ENCODE data around the gene SPPL2A.
A peak's percentile ranks its signal among the peaks of the same experiment; 100 is the strongest.
"Not testable (repeated sequence)": the region's sequence is repeated elsewhere in the genome, so short reads cannot be mapped to it uniquely, and the experiment has no call there.

The SPPL2A gene

DNA sequence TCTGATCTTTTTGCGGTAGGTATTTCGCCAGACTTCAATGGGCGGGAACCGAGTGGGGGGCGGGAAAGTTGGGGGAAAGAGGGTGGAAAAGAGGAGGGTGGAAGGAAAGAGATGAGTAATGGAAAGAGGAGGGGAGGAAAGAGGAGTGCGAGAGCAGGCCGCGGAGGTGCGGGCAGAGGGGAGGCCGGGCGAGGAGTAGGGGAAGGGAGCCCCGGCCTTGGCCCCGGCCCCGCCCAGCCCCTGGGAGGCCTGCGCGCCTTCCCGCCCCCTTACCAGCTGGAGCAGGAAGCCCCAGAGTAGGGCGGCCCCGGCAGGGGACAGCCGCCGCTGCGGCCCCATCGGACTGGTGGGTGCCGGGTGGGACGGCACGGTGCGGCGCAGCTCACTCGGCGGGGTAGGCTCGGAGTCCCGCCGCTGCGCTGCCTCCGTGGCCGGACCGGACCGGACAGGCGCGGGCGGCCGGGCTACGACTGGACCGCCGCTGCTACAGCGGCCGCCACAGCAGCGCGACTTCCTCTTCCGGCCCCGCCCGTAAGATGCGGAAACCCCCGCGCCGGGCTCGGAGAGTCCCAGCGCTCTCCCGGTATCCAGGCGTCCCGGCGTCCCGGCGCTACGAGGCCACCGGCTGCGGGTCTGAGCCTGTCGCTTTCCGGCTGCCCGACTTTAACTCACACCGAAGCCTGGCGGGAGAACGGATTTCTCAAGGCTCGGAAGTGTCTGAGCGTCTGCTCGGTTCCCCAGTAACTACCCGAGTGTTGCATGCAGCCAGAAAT, at the start of gene SPPL2A:
SPPL2A (minus strand) TSS at position 512 of the 773 bp plus-strand sequence; CDS start at position 339, 173 bp downstream.
- DNase-seq (ENCODE audit: low read depth in 2 of 2): peak; percentile 78

DNA sequence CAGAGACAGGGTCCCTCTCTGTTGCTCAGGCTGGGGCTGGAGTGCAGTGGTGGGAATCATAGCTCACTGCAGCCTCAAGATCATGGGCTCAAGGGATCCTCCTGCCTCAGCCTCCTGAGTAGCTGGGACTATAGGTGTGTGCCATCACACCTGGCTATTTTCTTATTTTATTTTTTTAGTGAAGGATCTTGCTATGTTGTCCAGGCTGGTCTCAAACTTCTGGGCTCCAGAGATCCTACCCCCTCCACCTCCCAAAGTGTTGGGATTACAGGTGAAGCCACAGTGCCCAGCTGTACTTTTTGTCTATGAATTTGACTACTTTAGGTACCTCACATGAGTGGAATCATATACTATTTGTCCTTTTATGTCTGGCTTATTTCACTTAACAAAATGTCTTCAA, 49.1 kb upstream of the SPPL2A start:
- no peak for DNase-seq (ENCODE audit: low read depth in 2 of 2)

- DNase-seq (ENCODE audit: low read depth in 2 of 2): no peak
These were observed 48.4 kb upstream of the SPPL2A start for GRCh38 chr15:50813865-50814264.

DNA sequence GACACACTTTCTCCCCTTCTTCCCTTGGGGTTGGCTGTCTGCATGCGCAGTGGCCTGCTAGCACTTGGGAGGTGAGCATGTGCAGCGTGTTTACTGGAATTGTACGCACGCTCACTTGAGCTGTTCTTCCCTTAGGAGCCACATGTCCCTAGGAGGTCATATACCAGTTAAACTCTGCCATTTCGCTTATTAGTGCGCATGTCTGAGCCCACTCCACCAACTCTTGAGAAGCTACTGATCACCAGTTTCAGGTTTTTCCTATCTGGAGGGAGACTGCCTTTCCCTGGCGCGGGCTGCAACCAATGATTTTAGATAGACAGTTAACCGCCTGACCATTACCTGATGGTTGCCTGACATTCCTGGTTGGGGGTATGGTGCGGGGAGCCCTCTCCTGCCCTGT, 47.6 kb upstream of the SPPL2A start:
- DNase-seq (ENCODE audit: low read depth in 2 of 2): no peak

DNA sequence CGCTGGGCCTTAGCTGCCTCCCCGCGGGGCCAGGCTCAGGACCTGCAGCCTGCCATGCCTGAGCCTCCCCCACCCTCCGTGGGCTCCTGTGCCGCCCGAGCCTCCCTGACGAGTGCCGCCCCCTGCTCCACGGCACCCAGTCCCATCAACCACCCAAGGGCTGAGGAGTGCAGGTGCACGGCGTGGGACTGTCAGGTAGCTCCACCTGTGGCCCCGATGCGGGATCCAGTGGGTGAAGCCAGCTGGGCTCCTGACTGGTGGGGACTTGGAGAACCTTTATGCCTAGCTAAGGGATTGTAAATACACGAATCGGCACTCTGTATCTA, 46.6 kb upstream of the SPPL2A start:
- DNase-seq (ENCODE audit: low read depth in 2 of 2): not testable (repeated sequence)

- DNase-seq (ENCODE audit: low read depth in 2 of 2): not testable (repeated sequence)
These were observed 46.1 kb upstream of the SPPL2A start for GRCh38 chr15:50811461-50812180.

DNA sequence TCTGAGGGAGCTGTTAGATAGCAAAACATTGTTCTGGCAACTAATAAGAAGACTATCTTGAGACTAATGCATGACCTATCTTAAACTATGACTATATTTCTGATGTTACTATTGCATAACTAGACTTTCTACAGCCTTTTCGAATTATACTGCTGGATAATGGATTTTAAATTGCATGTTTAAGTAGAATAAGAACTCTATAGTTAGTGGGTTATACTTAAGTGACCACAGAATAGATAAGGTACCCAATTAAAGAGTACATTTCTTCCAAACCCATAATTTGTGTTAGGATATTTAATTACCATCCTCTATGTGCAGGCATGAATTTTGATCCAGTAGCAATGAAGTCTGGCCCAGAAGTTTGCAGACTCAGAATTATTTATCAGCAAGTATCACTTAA, 44.6 kb upstream of the SPPL2A start:
- DNase-seq (ENCODE audit: low read depth in 2 of 2): no peak

GRCh38 chr15:50808728-50809127, 43.2 kb upstream of the SPPL2A start:
- DNase-seq (ENCODE audit: low read depth in 2 of 2): no peak

GRCh38 chr15:50803479-50804180, 38.1 kb upstream of the SPPL2A start:
- no peak for DNase-seq (ENCODE audit: low read depth in 2 of 2)

- no peak for DNase-seq (ENCODE audit: low read depth in 2 of 2)
These were observed 35.2 kb upstream of the SPPL2A start for GRCh38 chr15:50800715-50801114.

DNA sequence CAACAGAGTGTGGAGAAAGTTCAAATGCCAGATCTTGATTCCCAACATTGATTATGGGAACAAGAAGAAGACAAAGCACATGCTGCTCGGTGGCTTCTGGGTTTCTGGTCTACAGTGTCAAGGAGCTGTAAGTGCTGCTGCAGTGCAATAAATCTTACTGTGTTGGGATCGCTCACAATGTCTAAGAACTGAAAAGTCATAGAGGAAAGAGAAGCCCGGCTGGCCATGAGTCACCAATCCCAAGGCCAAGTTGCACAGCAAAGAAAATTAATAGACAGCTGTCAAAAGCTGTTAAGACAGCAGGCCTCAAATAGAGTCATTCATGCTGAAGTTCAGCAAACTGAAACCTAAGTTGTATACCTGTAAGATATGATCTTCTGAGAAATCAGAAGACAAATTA, 33.2 kb upstream of the SPPL2A start:
- DNase-seq (ENCODE audit: low read depth in 2 of 2): no peak

GRCh38 chr15:50797926-50798325, 32.4 kb upstream of the SPPL2A start:
- no peak for DNase-seq (ENCODE audit: low read depth in 2 of 2)

- DNase-seq (ENCODE audit: low read depth in 2 of 2): no peak
These were observed 26.0 kb upstream of the SPPL2A start for GRCh38 chr15:50791486-50791885.

- no peak for DNase-seq (ENCODE audit: low read depth in 2 of 2)
These were observed 25.4 kb upstream of the SPPL2A start for GRCh38 chr15:50790778-50791453.

GRCh38 chr15:50786871-50787270, 21.4 kb upstream of the SPPL2A start:
- DNase-seq (ENCODE audit: low read depth in 2 of 2): no peak

DNA sequence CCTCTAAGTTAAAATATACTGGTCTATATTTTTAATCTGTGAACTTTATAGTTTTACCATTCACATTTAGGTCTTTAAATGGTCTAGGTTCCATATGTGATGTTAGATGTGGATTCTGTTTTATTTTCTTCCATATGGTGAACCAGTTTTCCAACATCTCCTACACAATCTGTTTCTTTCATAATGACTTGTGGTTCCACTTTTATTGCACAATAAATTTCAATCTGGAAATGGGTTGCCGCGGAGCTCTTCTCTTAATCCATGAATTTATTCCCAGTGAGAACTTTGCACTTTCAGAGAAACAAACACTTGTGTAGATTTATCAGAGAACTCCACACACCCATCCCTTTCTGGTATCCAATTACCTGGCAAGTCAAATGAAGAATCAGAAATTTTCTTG, 20.9 kb upstream of the SPPL2A start:
- no peak for DNase-seq (ENCODE audit: low read depth in 2 of 2)

DNA sequence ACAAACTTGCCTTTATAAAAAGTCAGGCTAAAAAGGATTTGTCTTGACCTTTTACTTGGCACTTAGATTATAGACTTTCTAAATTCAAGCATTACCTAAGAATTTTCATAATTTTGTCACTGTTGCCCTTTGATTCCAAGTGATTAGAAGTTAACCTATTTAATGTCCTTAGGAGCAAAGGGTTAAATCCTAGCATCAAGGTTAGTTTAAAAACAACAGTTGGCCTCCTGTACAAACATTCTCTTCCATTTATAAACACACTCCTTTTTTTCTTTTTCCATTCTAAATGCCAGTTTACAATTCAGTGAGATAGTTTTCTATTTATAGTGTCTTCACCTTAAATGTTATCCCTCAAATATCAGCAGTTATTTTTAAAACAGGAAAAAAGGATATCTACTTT, 18.4 kb upstream of the SPPL2A start:
- no peak for DNase-seq (ENCODE audit: low read depth in 2 of 2)

DNA sequence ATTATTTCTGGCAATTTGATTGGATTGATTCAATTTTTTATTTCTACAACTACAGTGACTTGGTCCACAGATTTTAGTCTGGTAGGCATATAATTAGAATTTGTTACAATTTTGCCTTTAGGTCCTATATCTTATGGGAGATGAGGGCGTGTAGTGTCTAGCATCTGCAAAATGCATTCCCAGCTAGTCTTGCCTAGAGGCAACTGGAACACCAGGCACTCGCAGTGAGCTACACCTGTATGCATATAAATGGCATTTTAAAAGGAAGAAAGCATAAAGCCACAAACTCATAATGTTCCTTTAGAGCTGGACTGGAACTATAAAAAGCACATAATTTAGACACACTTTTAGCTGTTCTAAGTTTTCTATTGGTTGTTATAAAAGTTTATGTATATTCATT, 17.9 kb upstream of the SPPL2A start:
- DNase-seq (ENCODE audit: low read depth in 2 of 2): no peak

DNA sequence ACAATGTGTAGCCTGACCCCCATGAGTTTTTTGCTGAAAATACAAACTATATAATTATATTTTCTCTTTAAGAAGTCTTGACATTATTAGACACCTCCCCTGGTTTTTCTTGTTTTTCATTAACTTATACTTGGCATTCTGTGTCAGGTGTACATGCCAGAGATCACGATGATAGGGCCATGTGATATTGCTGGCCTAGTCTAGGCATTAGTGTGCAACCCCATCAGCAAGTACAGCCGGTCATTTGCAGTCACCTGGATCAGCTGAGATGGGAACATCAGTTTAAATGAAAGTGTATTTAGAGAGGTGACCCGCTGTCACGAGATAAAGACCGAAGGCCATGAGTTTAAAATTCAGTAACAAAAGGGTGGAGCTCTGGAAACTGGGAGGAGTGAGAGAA, 12.6 kb upstream of the SPPL2A start:
- no peak for DNase-seq (ENCODE audit: low read depth in 2 of 2)

DNA sequence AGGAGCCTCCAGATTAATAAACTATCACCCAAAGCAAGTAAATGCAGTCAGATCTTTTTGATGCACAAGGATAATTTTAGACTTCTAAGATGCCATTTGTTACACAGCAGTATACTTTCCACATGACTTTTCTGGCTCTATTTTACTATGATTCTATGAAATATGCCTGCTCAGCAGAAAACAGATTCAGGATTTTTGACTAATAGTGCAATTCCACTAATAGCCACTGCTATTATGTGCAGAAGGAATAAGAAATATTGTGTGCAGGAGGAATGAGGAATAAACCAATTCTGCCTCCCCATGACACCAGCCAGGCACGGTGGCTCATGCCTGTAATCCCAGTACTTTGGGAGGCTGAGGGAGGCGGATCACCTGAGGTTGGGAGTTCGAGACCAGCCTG, 11.5 kb upstream of the SPPL2A start:
- DNase-seq (ENCODE audit: low read depth in 2 of 2): no peak

GRCh38 chr15:50774450-50774849, 8.9 kb upstream of the SPPL2A start:
- no peak for DNase-seq (ENCODE audit: low read depth in 2 of 2)

GRCh38 chr15:50773389-50773788, 7.9 kb upstream of the SPPL2A start:
- DNase-seq (ENCODE audit: low read depth in 2 of 2): no peak

Data from stimulated activated CD8-positive, alpha-beta memory T cell treated with anti-CD3 and anti-CD28 coated beads, Interleukin-15, amount 100 ng/mL, for 4 hours (primary cell).